GM12878 (cell line): Measurements from ENCODE around the gene NDUFV1. TPM values are rescaled to one million over a fixed set of nuclear protein-coding genes. Genes with fewer than 3 reads are reported as not detected.

Experiments used
- ATAC-seq: fragments of 200-7000 bp; cut with Tn5 transposase; 3 replicates; pipeline ENCODE4 v1.9.1; 2020; ENCODE audit warnings: mild to moderate bottlenecking, moderate library complexity
- BruUV-seq: library from RNA; stranded (reverse); fragments of 400-500 nt; replicated peaks from 2 replicates; lab custom pipeline; 2021; lab: Mats Ljungman, UMichigan
- CTCF ChIA-PET: fragments of 300-600 bp; sonication (Branson Sonifier 250); formaldehyde crosslinking; extraction: SDS; loops from one replicate; lab custom pipeline; 2021; ENCODE audit warnings: inconsistent platforms; lab: Yijun Ruan, JAX
- POLR2A ChIA-PET: fragments of 350-600 bp; formaldehyde crosslinking; extraction: SDS; loops from one replicate; lab custom pipeline; 2021; ENCODE audit warnings: inconsistent platforms; lab: Charles Lee
- RAD21 ChIA-PET: fragments of 300-600 bp; sonication (Branson Sonifier 250); formaldehyde crosslinking; loops from one replicate; lab custom pipeline; 2023; ENCODE audit warnings: antibody characterized with exemption; ENCODE audit not compliant: unreplicated experiment; lab: Charles Lee
- SMC1A ChIA-PET: fragments of 300-600 bp; sonication (Branson Sonifier 250); formaldehyde crosslinking; loops from one replicate; lab custom pipeline; 2023; ENCODE audit not compliant: unreplicated experiment, uncharacterized antibody; lab: Charles Lee
- DNase-seq: peaks from one replicate; pipeline ENCODE4 v3.0.0-alpha.2; 2011; ENCODE audit warnings: low read depth, low spot score
- FAIRE-seq: peaks from 3 replicates; lab custom pipeline; 2011; peaks lifted over from hg19 to GRCh38; lab: Jason Lieb, UNC
- H2AFZ ChIP-seq: 2 replicates; pipeline ENCODE4 v1.6.0; 2011; ENCODE audit warnings: low read depth, low read length, control low read depth; ENCODE audit not compliant: control insufficient read depth
- H3K27ac ChIP-seq: 2 replicates; pipeline ENCODE4 v1.5.1; 2011; ENCODE audit warnings: control low read depth; ENCODE audit not compliant: control insufficient read depth, insufficient read depth
- H3K27me3 ChIP-seq, 2 experiments: replicated peaks in 1 of 2; 2 replicates each; pipeline versions ENCODE4 v1.6.0 to v1.6.1; 2011; ENCODE audit warnings: low read length in 1 of 2; ENCODE audit not compliant: control insufficient read depth in 2 of 2, insufficient read depth in 2 of 2
- H3K36me3 ChIP-seq, 2 experiments: 2 replicates each; pipeline ENCODE4 v1.5.1; 2011; ENCODE audit warnings: low read length in 1 of 2; ENCODE audit not compliant: control insufficient read depth in 2 of 2, insufficient read depth in 2 of 2
- H3K4me1 ChIP-seq: 2 replicates; pipeline ENCODE4 v1.6.1; 2011; ENCODE audit warnings: mild to moderate bottlenecking, low read length, moderate library complexity, mixed read lengths; ENCODE audit not compliant: control insufficient read depth, insufficient read depth
- H3K4me2 ChIP-seq: 2 replicates; pipeline ENCODE4 v1.6.0; 2011; ENCODE audit warnings: control low read depth; ENCODE audit not compliant: control insufficient read depth, insufficient read depth
- H3K4me3 ChIP-seq: fragments of 200-600 bp; sonication (generic); 2 replicates; pipeline ENCODE4 v1.5.1; 2016
- H3K79me2 ChIP-seq: 2 replicates; pipeline ENCODE4 v1.6.0; 2011; ENCODE audit warnings: low read length; ENCODE audit not compliant: control insufficient read depth, insufficient read depth
- H3K9ac ChIP-seq: 2 replicates; pipeline ENCODE4 v1.8.0; 2011; ENCODE audit warnings: low read length, control low read depth, mixed read lengths; ENCODE audit not compliant: control insufficient read depth, insufficient read depth
- H3K9me3 ChIP-seq: replicated peaks from 3 replicates; pipeline ENCODE4 v1.5.1; 2011; ENCODE audit warnings: mild to moderate bottlenecking, low read length; ENCODE audit not compliant: control insufficient read depth, insufficient read depth
- H4K20me1 ChIP-seq: 2 replicates; pipeline ENCODE4 v1.6.0; 2011; ENCODE audit not compliant: control insufficient read depth, insufficient read depth
- BACH1 ChIP-seq: fragments of 450-650 bp; IDR thresholded peaks from 2 replicates; pipeline ENCODE4 v1.6.1; 2017; ENCODE audit warnings: mild to moderate bottlenecking, borderline replicate concordance
- BHLHE40 ChIP-seq, 2 experiments: fragments of 450-650 bp in 1 of 2; IDR thresholded peaks; 2 replicates each; pipeline ENCODE4 v1.6.1; 2011 to 2017; ENCODE audit warnings: low read depth in 2 of 2, borderline replicate concordance in 1 of 2, improper control_type of control experiment in 1 of 2, low read length in 1 of 2, mild to moderate bottlenecking in 1 of 2
- CHD2 ChIP-seq: IDR thresholded peaks from 2 replicates; pipeline ENCODE4 v1.6.1; 2011; ENCODE audit warnings: low read depth, low read length, improper control_type of control experiment, borderline replicate concordance
- EP300 ChIP-seq, 2 experiments: fragments of 150-350 bp in 1 of 2; IDR thresholded peaks; 2 replicates each; pipeline ENCODE4 v1.6.1; 2011 to 2012; ENCODE audit warnings: low read depth in 2 of 2, low read length in 2 of 2, borderline replicate concordance in 1 of 2, improper control_type of control experiment in 1 of 2, inconsistent platforms in 1 of 2; ENCODE audit not compliant: control insufficient read depth in 1 of 2
- GATAD2B ChIP-seq: fragments of 450-650 bp; conservative IDR thresholded peaks from 2 replicates; pipeline ENCODE4 v1.6.1; 2017; ENCODE audit warnings: low read depth, mild to moderate bottlenecking, moderate library complexity
- HDAC6 ChIP-seq: fragments of 200-600 bp; sonication (generic); IDR thresholded peaks from one replicate; pipeline ENCODE4 v1.8.0; 2017; ENCODE audit warnings: antibody characterized with exemption; ENCODE audit not compliant: unreplicated experiment
- IKZF1 ChIP-seq: fragments of 450-650 bp; conservative IDR thresholded peaks from 2 replicates; pipeline ENCODE4 v1.6.1; 2017; ENCODE audit warnings: antibody characterized with exemption, mild to moderate bottlenecking
- IKZF2 ChIP-seq, 2 experiments: fragments of 450-650 bp; IDR thresholded peaks; 2 replicates each; pipeline ENCODE4 v1.6.1; 2017; ENCODE audit warnings: mild to moderate bottlenecking in 2 of 2, moderate library complexity in 2 of 2
- KLF5 ChIP-seq: fragments of 450-650 bp; IDR thresholded peaks from 2 replicates; pipeline ENCODE4 v1.6.1; 2014; ENCODE audit warnings: mild to moderate bottlenecking; ENCODE audit not compliant: partially characterized antibody
- LARP7 ChIP-seq: fragments of 450-650 bp; IDR thresholded peaks from 2 replicates; pipeline ENCODE4 v1.6.1; 2017; ENCODE audit warnings: mild to moderate bottlenecking
- MLLT1 ChIP-seq: fragments of 450-650 bp; IDR thresholded peaks from 2 replicates; pipeline ENCODE4 v1.6.1; 2016; ENCODE audit warnings: mild to moderate bottlenecking
- NBN ChIP-seq: fragments of 450-650 bp; IDR thresholded peaks from 2 replicates; pipeline ENCODE4 v1.6.1; 2016
- NR2C1 ChIP-seq: fragments of 450-650 bp; IDR thresholded peaks from 2 replicates; pipeline ENCODE4 v1.6.1; 2017; ENCODE audit warnings: antibody characterized with exemption, mild to moderate bottlenecking, moderate library complexity
- NR2F1 ChIP-seq: fragments of 450-650 bp; conservative IDR thresholded peaks from 2 replicates; pipeline ENCODE4 v1.6.1; 2017; ENCODE audit warnings: mild to moderate bottlenecking
- NRF1 ChIP-seq: conservative IDR thresholded peaks from 2 replicates; pipeline ENCODE4 v1.6.1; 2011; ENCODE audit warnings: mild to moderate bottlenecking, low read depth, low read length, improper control_type of control experiment
- POLR2A ChIP-seq: IDR thresholded peaks from 2 replicates; pipeline ENCODE4 v1.6.1; 2011; ENCODE audit warnings: low read depth, mild to moderate bottlenecking, low read length
- POLR2AphosphoS5 ChIP-seq: IDR thresholded peaks from 2 replicates; pipeline ENCODE4 v1.6.1; 2011; ENCODE audit warnings: mild to moderate bottlenecking, low read length, inconsistent platforms
- POU2F2 ChIP-seq: IDR thresholded peaks from 3 replicates; pipeline ENCODE4 v1.6.1; 2011; ENCODE audit warnings: low read depth, mild to moderate bottlenecking, low read length, borderline replicate concordance
- RAD21 ChIP-seq: IDR thresholded peaks from 2 replicates; pipeline ENCODE4 v1.6.1; 2011; ENCODE audit warnings: mild to moderate bottlenecking, low read depth, low read length, moderate library complexity; ENCODE audit not compliant: insufficient read depth
- RB1 ChIP-seq: fragments of 450-650 bp; formaldehyde crosslinking; IDR thresholded peaks from 2 replicates; pipeline ENCODE4 v1.6.1; 2017; ENCODE audit warnings: mild to moderate bottlenecking, borderline replicate concordance
- SIX5 ChIP-seq: IDR thresholded peaks from 2 replicates; pipeline ENCODE4 v1.6.1; 2011; ENCODE audit warnings: mild to moderate bottlenecking, low read depth, low read length, moderate library complexity; ENCODE audit not compliant: severe bottlenecking
- SMARCA5 ChIP-seq: fragments of 450-650 bp; IDR thresholded peaks from 2 replicates; pipeline ENCODE4 v1.6.1; 2017; ENCODE audit warnings: mild to moderate bottlenecking
- TAF1 ChIP-seq: IDR thresholded peaks from 2 replicates; pipeline ENCODE4 v1.6.1; 2011; ENCODE audit warnings: mild to moderate bottlenecking, low read depth, low read length, borderline replicate concordance
- YBX1 ChIP-seq: fragments of 450-650 bp; IDR thresholded peaks from 2 replicates; pipeline ENCODE4 v1.6.1; 2016; ENCODE audit warnings: antibody characterized with exemption
- ZNF24 ChIP-seq: fragments of 450-650 bp; IDR thresholded peaks from 2 replicates; pipeline ENCODE4 v1.6.1; 2017; ENCODE audit warnings: antibody characterized with exemption, mild to moderate bottlenecking
- WGBS: methylation state at CpG from one replicate; pipeline ENCODE4 v1.1.6; 2016; ENCODE audit warnings: low lambda C conversion rate; ENCODE audit not compliant: insufficient replicate concordance, insufficient coverage; ENCODE audit errors: missing lambda C conversion rate; 5-methylcytosine and 5-hydroxymethylcytosine counted together
- in situ Hi-C: fragments of 300-500 bp; cut with MboI; formaldehyde crosslinking; loops from 9 replicates; pipeline ENCODE4 v1.14.3; 2018; ENCODE audit warnings: mixed read lengths
- intact Hi-C: fragments of 100-400 bp; cut with micrococcal nuclease; formaldehyde crosslinking; loops from one replicate; pipeline ENCODE4 v1.14.2; 2022; ENCODE audit not compliant: unreplicated experiment
- polyA plus RNA-seq, 11 experiments: library from polyadenylated mRNA; depleted of rRNA in 4 of 11; unstranded in 6 of 11; stranded (reverse) in 5 of 11; fragments of >200 nt; fragmentation: Nextera tagmentation in 4 of 11; fragmentation: Illumina TruSeq in 1 of 11; extraction: Ambion mirVana in 4 of 11; extraction: Trizol in 1 of 11; gene quantifications; 1 replicate in 1 of 11; 2 replicates in 10 of 11; pipeline versions ENCODE4 v1.2.1 to v1.2.3, GENCODE V29; 2011 to 2016; ENCODE audit warnings: inconsistent platforms in 2 of 11, missing spikeins in 2 of 11, low read depth in 1 of 11
- total RNA-seq, 4 experiments: library from RNA; depleted of rRNA in 3 of 4; stranded (reverse); fragments of >200 nt in 3 of 4; fragmentation: Illumina TruSeq in 1 of 4; extraction: Trizol in 1 of 4; gene quantifications; 2 replicates each; pipeline versions ENCODE4 v1.2.1 to v1.2.3, GENCODE V29; 2013 to 2021

The NDUFV1 gene
- total and polyA plus RNA-seq, 10 of the 15 experiments (the other 5 are each of a cell fraction or from before 2014, with no cell fraction given): 8.2 to 380 (median 231) TPM

GRCh38 chr11:67630228-67630942, 23.6 kb downstream of the NDUFV1 start:
- ChIA-PET SMC1A (interaction anchor here (0.8 to 6.4 kb wide), 8 partner anchors 18 to 71 kb away, joined by 3 to 52 read pairs (median 4); partner anchors contain the start of gene GSTP1), CTCF (interaction anchor here (0.6 to 6.4 kb wide), 18 partner anchors 11 to 274 kb away, joined by 3 to 71 read pairs (median 8); partner anchors contain the start of genes ACY3, CDK2AP2 and GSTP1), RAD21 (interaction anchor here (0.5 to 5.1 kb wide), 18 partner anchors 14 to 395 kb away, joined by 3 to 38 read pairs (median 6); partner anchors contain the start of genes ACY3, GSTP1 and PTPRCAP), POLR2A (interaction anchor here (0.6 to 2.6 kb wide), 7 partner anchors 14 to 48 kb away, joined by 3 to 16 read pairs (median 4); partner anchors contain the start of gene ACY3)
- BruUV-seq: no TSS peak
- Histone ChIP-seq H3K4me1 (peaks cover 15% of the 10 kb centered on the region), H3K27ac (peak overlapping the region; percentile 46), H3K9me3 (no peaks in the 10 kb centered on the region), H3K27me3 (no peaks in the 10 kb centered on the region), H2AFZ (peak overlapping the region; percentile 88), H3K4me3 (peak overlapping the region; percentile 71), H3K9ac (peak overlapping the region; percentile 49), H3K79me2 (no peaks in the 10 kb centered on the region), H3K36me3 (no peaks in the 10 kb centered on the region), H4K20me1 (no peaks in the 10 kb centered on the region), H3K4me2 (peak overlapping the region; percentile 84)
- in situ Hi-C loops (no loop called here), intact Hi-C loops (no loop called here)
- DNase-seq (peak; percentile 75), ATAC-seq (peak; percentile 86), FAIRE-seq (peak; percentile 44)
- under 1% methylated on average over 40 of the region's 70 CpGs for WGBS
- TF ChIP-seq NR2F1 (peak; percentile 67), NR2C1 (no peak), TAF1 (0 out of 2 replicates have a peak, but pooled peaks have one; percentile 31), LARP7 (peak; percentile 82), RAD21 (peak; percentile 56), IKZF1 (peak; percentile 80), NRF1 (0 out of 2 replicates have a peak, but pooled peaks have one; percentile 1), ZNF24 (no peak), SIX5 (no peak), GATAD2B (peak; percentile 87), CHD2 (peak; percentile 25; the same call in 1 of the 2 replicates), YBX1 (no peak), HDAC6 (no peak), SMARCA5 (peak; percentile 72), BACH1 (peak; percentile 74; the same call in 1 of the 2 replicates), POLR2A (peak; percentile 82), MLLT1 (0 out of 2 replicates have a peak, but pooled peaks have one; percentile 36), POU2F2 (0 out of 3 replicates have a peak, but pooled peaks have one; percentile 15), NBN (peak; percentile 73), KLF5 (peak; percentile 20), BHLHE40 (IDR thresholded peaks at IDR 0.05; ENCODE audit: borderline replicate concordance in 1 of 2, low read depth in 2 of 2, low read length in 1 of 2) (peak in 1 of 2 experiments; percentile 35; a peak in 1 of 4 replicates), IKZF2 (IDR thresholded peaks at IDR 0.05) (peak; percentile 25 to 46; a peak in 2 of 4 replicates), POLR2AphosphoS5 (peak; percentile 48; the same call in 1 of the 2 replicates), RB1 (peak; percentile 67; the same call in 1 of the 2 replicates), EP300 (IDR thresholded peaks at IDR 0.05; ENCODE audit: borderline replicate concordance in 1 of 2, control insufficient read depth in 1 of 2, low read depth in 2 of 2, low read length in 2 of 2) (no peak)
